ENCODE data around the gene F2RL2.
A peak's percentile ranks its signal among the peaks of the same experiment; 100 is the strongest.
"Not testable (repeated sequence)": the region's sequence is repeated elsewhere in the genome, so short reads cannot be mapped to it uniquely, and the experiment has no call there.

Gene F2RL2

DNA sequence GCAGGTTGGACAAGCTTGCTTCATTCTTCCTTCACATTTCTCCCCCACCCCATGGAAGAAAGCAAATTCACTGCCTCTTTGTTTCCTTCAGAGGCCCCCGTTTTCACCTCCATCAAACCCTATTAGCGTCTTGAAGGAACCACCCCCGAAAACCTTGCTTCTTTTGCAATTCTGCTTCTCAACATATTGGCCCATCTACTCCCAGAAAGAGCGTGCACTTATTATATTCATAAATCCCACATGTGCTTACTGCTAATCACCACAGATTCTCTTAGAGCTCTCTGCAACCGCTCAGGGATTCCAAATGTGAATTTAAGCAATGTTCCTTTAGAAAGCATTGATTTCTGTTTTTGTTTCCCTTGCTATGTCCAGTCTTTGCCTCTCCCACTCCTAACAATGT lies 1.1 kb downstream of the F2RL2 start:
- no peak for DNase-seq

DNA sequence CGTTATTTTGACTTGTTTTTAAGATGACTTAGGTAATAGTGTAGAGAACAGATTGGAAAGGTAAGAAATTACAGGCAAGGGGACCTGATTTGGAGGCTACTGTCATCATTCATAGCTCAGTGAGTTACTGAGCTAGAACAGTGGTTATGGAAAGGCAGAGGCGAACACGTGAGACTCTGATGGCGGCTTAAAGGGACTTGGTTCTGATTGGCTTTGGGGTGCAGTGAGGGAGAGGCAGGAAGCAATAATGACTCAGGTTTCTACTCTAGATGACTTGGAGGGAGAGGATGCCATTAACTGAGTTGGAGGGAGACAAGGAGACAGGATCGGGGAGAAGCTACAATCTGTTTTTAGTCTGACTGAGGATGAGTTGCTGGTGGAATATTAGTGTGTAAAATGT lies 3.0 kb downstream of the F2RL2 start:
- no peak for DNase-seq

DNA sequence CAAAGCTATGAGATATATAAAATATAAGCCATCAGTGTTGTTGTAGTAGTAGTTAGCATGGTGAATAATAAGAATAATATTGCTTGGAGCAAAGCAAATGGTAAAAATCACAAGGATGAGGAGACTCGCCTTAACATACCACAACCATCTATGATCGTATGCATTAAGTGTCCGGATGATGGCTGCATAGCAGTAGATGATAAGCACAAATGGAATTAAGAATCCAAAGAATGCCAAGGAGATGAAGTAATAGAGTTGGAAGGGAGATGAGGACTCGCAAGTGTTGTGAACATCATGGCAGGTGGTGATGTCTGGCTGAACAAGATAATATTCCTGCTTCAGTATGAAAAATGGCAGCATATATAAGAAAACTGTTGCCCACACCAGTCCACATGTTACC lies 5.5 kb downstream of the F2RL2 start:
- DNase-seq = no peak

DNA sequence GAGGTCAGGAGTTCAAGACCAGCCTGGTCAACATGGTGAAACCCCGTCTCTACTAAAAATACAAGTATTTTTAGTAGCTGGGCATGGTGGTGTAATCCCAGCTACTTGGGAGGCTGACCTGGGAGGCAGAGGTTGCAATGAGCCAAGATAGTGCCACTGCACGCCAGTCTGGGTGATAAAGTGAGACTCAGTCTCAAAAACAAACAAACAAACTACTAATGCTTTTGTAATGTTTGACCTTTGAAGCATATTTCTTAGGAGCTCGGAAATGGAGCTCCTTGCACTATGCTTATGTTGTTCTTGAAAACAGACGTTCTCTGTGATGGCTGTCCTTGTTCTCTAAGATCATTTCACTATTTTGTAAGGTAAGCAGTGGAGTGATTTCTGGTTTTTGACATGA lies 6.0 kb downstream of the F2RL2 start:
- DNase-seq = no peak

DNA sequence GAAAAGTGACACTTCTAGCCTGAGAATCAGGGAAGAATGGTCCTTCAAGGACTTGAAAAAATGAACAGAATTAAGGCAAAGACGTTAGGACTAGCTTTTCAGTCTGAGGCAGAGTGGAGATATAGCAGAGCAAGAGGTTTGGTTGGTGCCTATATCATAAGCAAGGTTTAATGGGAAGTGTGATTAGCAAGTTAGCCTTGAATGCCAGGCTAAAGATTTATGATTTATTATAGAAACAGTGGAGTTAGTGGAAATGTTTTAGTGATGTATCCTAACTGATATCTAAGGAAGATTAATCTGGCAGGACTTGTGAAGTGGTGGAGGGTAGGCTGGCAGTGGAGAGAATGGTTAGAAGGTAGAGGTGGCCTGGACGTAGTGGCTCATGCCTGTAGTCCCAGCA lies 7.0 kb downstream of the F2RL2 start:
- no peak for DNase-seq

DNA sequence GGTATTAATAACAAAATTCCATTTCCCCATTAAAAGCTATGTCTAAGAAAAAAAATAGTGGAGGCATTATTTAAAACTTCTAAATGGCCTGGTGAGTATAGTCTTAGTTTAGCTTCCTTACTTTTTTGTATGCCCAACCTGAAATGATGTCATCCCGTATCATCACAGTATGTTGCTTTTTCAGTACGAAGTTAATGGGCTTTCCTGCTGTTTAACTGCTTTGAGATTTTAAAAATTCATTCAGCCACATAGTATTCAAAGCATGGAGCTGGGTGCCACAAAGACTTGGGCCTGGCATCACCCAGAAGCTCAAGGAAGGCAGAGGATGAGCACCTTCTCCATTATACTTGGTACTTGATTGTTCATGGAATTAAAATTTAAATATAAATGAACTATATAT lies 7.4 kb downstream of the F2RL2 start:
- DNase-seq = no peak

DNA sequence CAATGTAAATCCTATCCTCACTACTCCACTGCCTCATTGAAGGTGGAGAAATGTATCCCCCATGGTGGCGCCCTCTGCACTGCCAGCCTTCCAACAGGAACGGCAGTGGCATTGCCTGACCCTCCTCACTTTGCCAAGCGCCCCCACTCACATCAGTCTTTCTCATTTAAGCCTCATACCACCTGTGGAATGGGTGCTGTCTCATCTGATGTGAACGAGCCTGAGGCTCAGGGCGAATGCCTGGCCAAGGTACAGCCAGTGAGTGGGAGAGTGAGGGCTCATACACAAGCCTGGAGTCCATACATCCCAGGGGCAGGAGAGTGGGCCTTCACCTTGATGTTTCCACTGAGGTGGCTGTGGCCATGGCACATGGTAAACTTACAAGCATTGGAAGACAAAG lies 10.3 kb downstream of the F2RL2 start:
- no peak for DNase-seq

DNA sequence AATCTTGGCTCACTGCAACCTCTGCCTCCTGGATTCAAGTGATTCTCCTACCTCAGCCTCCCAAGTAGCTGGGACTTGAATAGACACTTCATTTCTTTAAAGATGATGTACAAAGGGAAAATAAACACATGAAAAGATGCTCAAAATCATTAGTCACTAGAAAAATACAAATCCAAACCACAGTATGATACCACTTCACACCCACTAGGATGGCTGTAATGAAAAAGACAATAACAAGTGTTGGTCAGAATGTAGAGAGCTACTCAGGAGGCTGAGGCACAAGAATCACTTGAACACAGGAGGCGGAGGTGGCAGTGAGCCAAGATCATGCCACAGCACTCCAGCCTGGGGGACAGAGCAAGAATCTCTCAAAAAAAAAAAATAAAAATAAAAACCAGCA lies 13.0 kb downstream of the F2RL2 start:
- no peak for DNase-seq

DNA sequence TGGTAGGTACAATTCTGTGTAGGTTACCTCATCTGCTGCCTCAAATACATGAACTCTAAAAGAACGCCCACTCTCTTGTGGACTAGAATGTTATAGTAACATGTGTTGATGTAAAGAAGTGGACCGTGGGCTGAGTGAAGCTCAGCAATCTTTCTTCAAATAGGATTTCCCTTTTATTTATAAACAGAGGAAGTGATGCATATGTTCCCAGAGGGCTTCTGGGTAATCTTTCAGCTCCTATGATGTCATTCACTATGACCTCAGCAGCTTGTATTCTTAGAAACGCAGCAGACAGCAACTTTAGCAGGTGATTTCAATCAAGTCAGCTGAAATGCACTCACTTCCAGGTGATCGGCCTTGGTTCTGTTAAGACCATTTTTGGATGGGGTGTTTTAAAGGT lies 14.4 kb downstream of the F2RL2 start:
- DNase-seq = no peak

DNA sequence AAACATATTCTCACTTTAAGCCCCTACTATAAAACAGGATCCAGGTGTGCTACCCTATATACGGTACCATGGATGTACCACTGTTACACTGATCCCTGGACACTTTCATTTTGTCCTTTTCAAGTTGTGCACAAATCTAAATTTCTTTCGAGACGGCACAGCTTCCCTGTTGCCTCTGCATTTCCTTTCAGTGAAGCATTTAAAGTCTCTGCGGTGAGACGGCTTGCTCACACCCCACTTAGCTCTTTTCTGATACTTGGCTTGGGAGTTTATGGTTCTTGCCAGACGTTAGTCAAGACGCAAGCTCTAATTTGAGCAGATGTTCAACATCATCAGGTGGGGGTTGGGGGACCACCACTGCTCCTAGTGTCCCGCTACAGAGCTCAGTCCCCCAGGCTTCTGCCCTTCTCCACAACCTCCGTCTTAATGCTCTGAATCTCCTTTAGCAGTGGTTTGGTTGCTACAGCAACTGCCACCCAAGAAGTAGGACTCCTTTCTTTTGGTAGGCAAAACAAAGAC lies 15.8 kb downstream of the F2RL2 start:
- no peak for DNase-seq

DNA sequence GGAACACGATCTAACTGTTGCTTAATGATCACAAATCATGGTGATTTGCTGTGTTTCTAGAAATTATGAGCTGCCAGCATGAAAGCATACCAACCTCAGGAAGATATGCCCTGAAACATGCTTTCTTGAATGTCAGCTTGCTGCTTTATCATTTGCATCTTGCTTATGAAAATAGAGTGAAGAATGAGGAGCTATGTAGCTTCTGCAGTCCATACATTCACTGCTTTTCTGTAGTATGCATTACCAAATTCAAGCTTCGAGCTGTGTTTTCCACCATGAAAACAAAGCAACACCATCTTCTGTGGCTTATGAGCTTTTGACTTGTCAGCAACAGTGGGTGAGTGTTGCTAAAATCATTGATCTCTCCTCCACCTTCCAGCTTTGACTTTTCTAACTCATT lies 16.5 kb downstream of the F2RL2 start:
- no peak for DNase-seq

DNA sequence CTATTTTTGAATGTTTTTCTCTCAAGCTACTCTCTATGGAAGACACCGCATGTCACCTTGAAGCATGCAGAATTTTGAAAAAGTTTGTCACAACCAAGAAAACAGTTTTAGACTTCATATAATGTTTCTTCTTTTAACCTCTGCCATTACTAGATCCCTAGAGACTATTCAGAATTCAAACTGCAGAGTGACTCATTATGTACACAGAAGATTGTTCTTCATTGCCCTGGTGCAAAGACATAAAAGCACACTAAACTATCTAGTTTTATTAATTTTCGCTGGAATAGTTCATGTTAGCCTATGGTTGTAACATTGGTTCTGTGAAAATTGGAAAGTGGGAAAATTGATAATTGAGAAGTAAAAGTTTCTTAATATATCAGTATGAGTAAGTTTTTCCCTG lies 18.4 kb downstream of the F2RL2 start:
- DNase-seq = no peak

DNA sequence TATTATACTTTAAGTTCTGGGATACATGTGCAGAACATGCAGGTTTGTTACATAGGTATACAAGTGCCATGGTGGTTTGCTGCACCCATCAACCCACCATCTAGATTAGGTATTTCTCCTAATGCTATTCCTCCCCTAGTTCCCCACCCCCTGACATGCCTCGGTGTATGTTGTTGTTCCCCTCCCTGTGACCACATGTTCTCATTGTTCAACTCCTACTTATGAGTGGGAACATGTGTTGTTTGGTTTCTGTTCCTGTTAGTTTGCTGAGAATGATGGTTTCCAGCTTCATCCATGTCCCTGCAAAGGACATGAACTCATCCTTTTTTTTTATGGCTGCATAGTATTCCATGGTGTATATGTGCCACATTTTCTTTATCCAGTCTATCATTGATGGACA lies 19.2 kb downstream of the F2RL2 start:
- DNase-seq = not testable (repeated sequence)

DNA sequence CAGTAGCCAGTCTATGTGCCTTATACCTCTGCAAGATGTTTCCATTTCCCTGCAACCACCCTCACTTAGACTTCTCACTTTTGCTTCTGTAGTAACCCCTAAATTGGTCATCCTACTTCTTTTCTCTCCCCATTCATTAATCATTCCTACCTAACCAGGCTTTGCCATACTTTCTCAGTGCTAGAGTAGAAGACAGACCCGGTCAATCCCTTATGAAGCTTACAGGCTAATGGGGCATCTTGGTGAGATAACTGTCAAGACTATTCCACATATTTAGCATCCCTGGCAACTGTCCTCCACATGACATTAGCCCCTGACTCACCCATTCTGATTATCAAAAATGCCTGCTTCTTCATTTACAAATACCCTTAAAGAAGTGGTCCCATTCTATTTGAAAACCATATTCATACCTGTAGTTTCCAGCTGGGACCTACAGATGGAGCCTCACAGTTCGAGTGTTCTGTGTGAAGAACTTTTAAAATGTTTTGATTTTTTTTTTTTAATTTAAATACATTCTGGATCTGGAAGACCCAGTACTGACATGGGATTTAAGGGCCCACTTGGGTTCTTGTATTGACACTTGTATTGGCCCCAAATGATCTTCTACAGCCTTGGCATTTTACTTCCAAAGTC lies 21.0 kb downstream of the F2RL2 start:
- DNase-seq = no peak

DNA sequence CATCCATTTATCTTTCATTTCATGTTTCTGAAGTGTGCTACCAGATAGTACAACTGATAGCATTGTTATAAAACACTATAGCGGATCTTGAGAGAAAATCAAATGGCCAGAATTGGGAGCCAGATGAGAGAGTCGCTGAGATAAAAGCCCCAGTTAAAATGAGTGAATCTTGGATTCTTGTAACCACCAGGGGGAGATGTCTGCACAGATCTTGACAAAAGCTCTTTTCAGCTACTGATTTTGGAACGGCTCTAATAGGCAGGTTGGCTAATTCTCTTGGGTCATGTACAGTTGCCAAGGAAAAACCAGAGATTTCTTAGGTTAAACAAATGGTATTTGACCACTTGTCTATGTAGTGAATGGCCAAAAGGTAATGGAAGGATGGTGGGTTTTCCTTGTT lies 21.7 kb downstream of the F2RL2 start:
- DNase-seq = peak in 6 of 56 donors; percentile 1 to 55 (median 21)

DNA sequence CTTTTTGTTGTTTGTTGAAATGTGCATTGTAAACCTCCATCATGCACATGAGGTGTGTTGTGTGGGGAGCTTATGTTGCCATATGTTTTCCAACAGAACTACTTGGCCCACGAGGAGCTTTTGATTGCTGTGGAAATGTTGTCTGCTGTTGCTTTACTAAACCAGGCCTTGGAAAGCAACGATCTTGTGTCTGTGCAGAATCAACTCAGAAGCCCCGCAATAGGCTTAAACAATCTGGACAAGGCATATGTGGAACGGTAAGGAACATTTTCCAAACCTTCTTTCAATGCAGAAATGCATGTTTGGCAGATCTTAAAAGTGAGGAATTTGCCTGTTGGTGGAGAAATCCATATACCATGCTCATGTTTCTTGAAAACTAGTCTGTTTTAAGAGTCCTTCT lies 22.5 kb downstream of the F2RL2 start:
- DNase-seq = no peak

DNA sequence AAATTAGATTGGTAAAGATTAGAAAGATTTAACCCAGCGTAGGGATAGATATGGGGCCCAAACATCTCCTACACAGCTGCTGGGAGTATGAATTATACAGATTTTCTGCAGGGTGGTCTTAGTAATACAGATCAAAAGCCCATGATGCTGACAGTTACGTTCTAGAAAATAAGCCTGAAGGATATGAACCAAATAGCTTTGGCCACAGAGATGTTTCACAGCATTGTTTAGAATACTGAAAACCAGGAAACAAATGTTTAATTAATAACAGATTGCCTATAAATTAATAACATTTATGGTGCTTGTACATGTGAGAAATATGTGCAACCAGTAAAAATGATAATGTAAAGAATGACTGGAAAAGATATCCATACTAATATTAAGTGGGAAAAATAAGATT lies 24.7 kb downstream of the F2RL2 start:
- DNase-seq = no peak

DNA sequence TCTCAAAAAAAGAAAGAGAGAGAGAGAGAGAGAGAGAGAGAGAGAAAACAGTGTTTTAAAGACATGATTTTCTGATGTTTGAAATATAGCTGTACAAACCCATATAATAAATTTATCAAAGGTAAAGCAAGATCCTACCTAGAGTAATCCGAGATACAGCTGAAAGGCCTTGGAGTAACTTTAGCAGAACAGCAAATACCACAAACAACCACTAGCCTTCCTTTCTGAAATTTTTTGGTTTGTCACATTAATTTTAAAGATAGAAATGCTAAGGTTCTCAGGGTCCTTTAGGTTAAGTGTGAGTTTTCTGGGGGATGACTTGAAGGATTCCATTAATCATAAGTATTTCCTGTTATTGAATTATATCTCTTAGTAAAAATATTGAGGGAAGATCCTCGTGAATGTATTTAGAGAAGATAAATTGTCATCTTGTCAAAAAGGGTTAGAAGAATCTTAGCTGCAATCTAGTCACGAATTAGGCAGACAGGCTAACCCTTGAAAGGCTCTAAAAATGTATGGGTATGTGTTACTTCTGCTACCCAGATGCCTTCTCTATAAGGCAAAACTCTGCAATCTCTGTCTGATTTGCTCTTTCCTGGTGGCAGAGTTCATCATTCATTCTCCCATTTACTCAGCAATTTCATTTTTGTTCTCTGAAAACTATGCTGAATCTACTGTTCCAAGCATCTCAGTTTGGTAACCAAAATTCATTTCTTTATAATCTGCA lies 27.3 kb downstream of the F2RL2 start:
- DNase-seq = no peak

DNA sequence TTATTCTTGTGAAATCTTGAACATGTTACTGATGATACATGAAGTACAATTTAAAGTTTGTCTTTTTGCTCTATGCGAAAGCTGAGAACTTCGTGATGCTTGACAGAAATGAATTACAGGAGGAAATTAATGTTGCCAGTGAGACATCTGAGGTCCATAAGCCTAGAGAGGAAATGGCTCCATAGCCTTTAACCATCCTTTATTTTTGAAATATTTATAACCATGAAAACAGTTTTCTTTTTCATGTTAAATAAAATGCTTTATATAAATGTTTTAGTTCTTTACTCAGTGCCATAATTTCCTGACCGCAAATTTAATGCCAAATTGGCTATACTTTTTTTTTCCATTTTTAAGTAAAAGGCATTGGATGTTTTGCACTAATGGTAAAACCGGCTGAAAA lies 29.1 kb downstream of the F2RL2 start:
- DNase-seq = no peak

DNA sequence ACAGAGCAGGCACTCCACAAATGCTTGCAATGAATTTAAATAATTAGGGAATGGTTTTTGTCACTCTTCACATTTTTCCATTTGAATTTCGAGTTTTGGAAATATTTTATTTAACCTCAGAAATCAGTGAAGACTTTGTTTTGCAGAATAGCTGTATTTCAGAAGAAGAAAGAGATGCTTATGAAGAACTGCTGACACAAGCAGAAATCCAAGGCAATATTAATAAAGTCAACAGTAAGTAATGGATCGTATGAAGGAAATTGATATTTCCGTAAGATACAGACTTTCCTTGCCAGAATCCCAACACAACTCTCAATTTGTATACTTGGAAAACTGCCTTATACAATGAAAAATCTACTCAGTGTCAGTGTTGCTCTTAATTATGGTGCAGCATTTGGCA lies 30.5 kb downstream of the F2RL2 start:
- DNase-seq = no peak

DNA sequence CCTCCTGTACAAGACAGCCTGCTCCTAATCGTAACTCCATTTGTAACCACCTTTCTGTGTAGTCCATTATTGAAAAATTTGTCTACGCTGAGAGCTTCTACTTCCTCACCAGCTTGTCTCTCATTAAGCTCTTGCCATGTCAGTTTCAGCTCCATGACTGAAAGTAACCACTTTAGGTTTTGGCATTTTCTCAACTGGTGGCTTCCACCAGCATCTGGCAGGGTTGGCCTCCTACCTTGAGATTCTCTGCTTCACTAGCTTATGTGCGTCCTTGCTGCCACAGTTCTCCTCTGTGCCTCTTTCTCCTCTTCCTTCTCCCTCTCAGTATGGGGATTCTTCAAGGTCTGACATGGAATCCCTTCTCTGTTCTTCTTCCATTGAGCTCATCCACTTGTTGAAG lies 31.8 kb downstream of the F2RL2 start:
- DNase-seq = no peak

DNA sequence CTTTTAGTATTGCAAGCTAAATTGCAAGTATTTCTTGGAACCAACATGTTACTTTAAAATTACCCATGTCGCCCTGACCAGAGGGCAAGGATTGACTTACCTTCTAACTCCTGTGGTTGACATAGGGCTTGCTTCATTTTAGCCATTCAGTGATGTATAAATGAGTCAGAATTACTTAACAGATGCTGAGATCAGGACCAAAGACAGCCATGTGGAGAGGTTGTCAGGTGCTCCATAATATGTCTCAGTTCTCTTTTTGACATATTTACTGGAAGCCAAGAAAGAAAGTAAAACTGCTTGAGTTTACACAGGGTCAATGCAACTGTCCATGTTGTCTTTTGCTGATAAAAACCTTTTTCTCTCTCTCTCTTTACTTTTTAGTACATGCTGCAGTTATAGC lies 33.2 kb downstream of the F2RL2 start:
- DNase-seq = no peak

DNA sequence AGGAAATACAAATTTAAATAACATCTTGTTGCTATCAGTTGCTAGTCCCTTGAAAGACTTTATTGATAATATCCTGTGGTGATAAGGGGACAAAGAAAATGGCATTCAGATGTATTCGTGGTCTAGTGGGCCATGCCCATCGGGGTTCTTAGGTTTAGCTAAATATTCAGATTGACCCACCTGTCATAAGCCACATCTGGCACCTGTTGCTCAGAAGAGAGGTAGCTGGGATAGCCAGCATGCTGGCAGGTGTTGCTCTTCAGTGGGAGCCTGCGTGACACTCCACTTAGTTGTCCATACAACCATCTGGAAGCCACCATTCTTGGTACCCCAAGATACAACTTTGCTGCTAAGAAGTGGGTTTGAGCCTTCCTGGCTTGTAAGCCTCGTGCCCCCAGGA lies 36.7 kb downstream of the F2RL2 start:
- DNase-seq = no peak
